ENCODE measurements around the gene ANXA3.

GRCh38 chr4:78581618-78582017, 30.0 kb downstream of the ANXA3 start:
- TF ChIP-seq POLR2AphosphoS5 (IDR thresholded peaks at IDR 0.05) (no peak), CTCF (IDR thresholded peaks at IDR 0.05) (no peak), POLR2A (IDR thresholded peaks at IDR 0.05) (no peak)
